Endothelial cell (in vitro differentiated cells): ENCODE data around the gene LRCH1. TPM values are rescaled to one million over a fixed set of nuclear protein-coding genes. Genes with fewer than 3 reads are reported as not detected.

Experiments
- DNase-seq: peaks from one replicate; pipeline ENCODE4 v3.0.0; 2021; ENCODE audit warnings: low spot score
- H3K27ac Mint-ChIP-seq: one replicate; pipeline ENCODE4 v1.8.0; 2021; ENCODE audit warnings: mixed read lengths, inconsistent platforms; ENCODE audit not compliant: unreplicated experiment
- H3K27me3 Mint-ChIP-seq: one replicate; pipeline ENCODE4 v1.8.0; 2021; ENCODE audit warnings: mild to moderate bottlenecking, moderate library complexity, mixed read lengths, inconsistent platforms; ENCODE audit not compliant: unreplicated experiment
- H3K36me3 Mint-ChIP-seq: one replicate; pipeline ENCODE4 v1.8.0; 2021; ENCODE audit warnings: mild to moderate bottlenecking, low read depth, mixed read lengths, inconsistent platforms; ENCODE audit not compliant: unreplicated experiment
- H3K4me1 Mint-ChIP-seq: one replicate; pipeline ENCODE4 v1.8.0; 2021; ENCODE audit warnings: mild to moderate bottlenecking, mixed read lengths, inconsistent platforms; ENCODE audit not compliant: unreplicated experiment
- H3K4me3 Mint-ChIP-seq: one replicate; pipeline ENCODE4 v1.8.0; 2021; ENCODE audit warnings: mild to moderate bottlenecking, mixed read lengths, inconsistent platforms; ENCODE audit not compliant: unreplicated experiment
- H3K9me3 Mint-ChIP-seq: one replicate; pipeline ENCODE4 v1.8.0; 2021; ENCODE audit warnings: mixed read lengths, inconsistent platforms; ENCODE audit not compliant: unreplicated experiment
- CTCF ChIP-seq: fragments of 200-600 bp; sonication (generic); IDR thresholded peaks from one replicate; pipeline ENCODE4 v1.5.0; 2021; ENCODE audit warnings: antibody characterized with exemption; ENCODE audit not compliant: unreplicated experiment
- total RNA-seq: library from RNA; stranded (reverse); fragmentation: NEBNext Ultra II Directional; extraction: Animal tissue kit (Norgen Biotek cat#: 25700); gene quantifications from one replicate; pipeline ENCODE4 v1.2.1, GENCODE V29; 2021; ENCODE audit not compliant: unreplicated experiment

The LRCH1 gene
- total RNA-seq, 1 donor from 2014 or later, result 45.6 TPM

GRCh38 chr13:46747031-46747820 is 194.3 kb downstream of the LRCH1 start:
- Mint-ChIP-seq H3K4me1 (peaks cover 10% of the 10 kb centered on the region), H3K27ac (no peak overlapping the region), H3K36me3 (peaks cover 36% of the 10 kb centered on the region), H3K4me3 (no peak overlapping the region), H3K9me3 (no peaks in the 10 kb centered on the region), H3K27me3 (peaks cover 6% of the 10 kb centered on the region)
- no peak for DNase-seq
- TF ChIP-seq CTCF, result no peak

- no peak overlapping the region for H3K27ac Mint-ChIP-seq
- TF ChIP-seq CTCF, result no peak
These were observed 195.3 kb downstream of the LRCH1 start for GRCh38 chr13:46748300-46748699.

GRCh38 chr13:46749951-46750350 is 197.0 kb downstream of the LRCH1 start:
- peaks cover 4% of the 10 kb centered on the region for H3K27me3 Mint-ChIP-seq
- H3K36me3 Mint-ChIP-seq, result peaks cover 25% of the 10 kb centered on the region
- no peak for TF ChIP-seq CTCF
- H3K9me3 Mint-ChIP-seq, result no peaks in the 10 kb centered on the region
- no peak overlapping the region for H3K4me3 Mint-ChIP-seq
- DNase-seq, result no peak
- H3K27ac Mint-ChIP-seq, result no peak overlapping the region
- peaks cover 10% of the 10 kb centered on the region for H3K4me1 Mint-ChIP-seq

More at GRCh38 chr13:46748300-46748699, 195.3 kb downstream of the LRCH1 start:
- no peaks in the 10 kb centered on the region for H3K9me3 Mint-ChIP-seq
- peaks cover 10% of the 10 kb centered on the region for H3K4me1 Mint-ChIP-seq
- DNase-seq, result no peak
- peaks cover 6% of the 10 kb centered on the region for H3K27me3 Mint-ChIP-seq
- peaks cover 35% of the 10 kb centered on the region for H3K36me3 Mint-ChIP-seq
- peak overlapping the region; percentile 7 for H3K4me3 Mint-ChIP-seq

GRCh38 chr13:46751811-46752635 is 199.1 kb downstream of the LRCH1 start:
- no peak overlapping the region for H3K27ac Mint-ChIP-seq
- peaks cover 3% of the 10 kb centered on the region for H3K27me3 Mint-ChIP-seq
- DNase-seq, result no peak
- peaks cover 9% of the 10 kb centered on the region for H3K36me3 Mint-ChIP-seq
- H3K4me1 Mint-ChIP-seq, result peaks cover 3% of the 10 kb centered on the region
- no peak overlapping the region for H3K4me3 Mint-ChIP-seq
- H3K9me3 Mint-ChIP-seq, result no peaks in the 10 kb centered on the region
- no peak for TF ChIP-seq CTCF
